Forelimb muscle (tissue), 1 donor: ENCODE results near the gene CHST15. TPM values are rescaled to one million over a fixed set of nuclear protein-coding genes. Genes with fewer than 3 reads are reported as not detected.
"Not testable (repeated sequence)": the region's sequence is repeated elsewhere in the genome, so short reads cannot be mapped to it uniquely, and the experiment has no call there.

Experiments
- DNase-seq: peaks from one replicate; pipeline ENCODE4 v3.0.0-alpha.2; 2013; ENCODE audit warnings: low read depth
- polyA plus RNA-seq: library from polyadenylated mRNA; unstranded; fragments of 120-200 nt; gene quantifications from one replicate; pipeline ENCODE4 v1.2.1, GENCODE V29; 2013; ENCODE audit not compliant: insufficient read length

Gene CHST15
- polyA plus RNA-seq, 1 donor: 13.9 TPM

GRCh38 chr10:124099604-124100003 lies 6.2 kb upstream of the CHST15 start:
- DNase-seq: no peak

DNA sequence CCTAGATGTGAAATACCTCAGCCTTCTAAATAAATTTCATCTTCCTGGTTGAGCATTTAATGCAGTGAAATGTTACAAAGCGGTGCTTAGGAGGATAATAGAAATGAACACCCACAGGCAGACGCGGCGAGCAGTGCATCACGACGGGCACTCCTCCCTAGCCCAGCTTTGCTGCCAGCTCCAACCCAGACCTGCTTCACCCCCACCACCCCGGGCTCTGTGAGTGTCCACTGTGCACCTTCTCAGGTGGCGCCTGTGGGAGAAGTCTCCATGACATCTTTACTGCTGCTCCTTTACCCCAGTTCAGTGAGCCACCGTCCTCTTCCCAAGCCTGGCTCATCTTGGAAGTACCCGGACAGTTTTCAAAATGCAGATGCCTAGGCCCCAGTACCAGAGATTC lies 5.2 kb upstream of the CHST15 start:
- no peak for DNase-seq

GRCh38 chr10:124097883-124098282 lies 4.5 kb upstream of the CHST15 start:
- no peak for DNase-seq

DNA sequence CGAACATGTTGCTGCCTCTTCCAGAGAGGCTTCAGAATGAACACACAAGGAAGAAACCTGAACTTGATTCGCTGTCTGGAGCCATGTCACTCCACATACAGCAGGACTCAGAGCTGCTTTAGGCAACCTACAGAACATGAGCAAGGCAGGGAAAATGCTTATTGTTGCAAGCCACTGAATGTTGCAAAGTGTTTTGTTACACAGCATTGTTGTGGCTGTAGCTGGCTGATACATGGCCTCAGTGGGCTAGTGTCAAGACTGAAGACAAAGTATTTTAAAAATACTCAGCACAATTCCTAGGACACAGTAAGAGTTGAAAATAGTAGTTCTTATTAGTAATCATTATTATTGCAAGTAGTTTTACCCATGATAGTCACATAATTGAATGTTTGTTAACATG lies 3.1 kb upstream of the CHST15 start:
- no peak for DNase-seq

DNA sequence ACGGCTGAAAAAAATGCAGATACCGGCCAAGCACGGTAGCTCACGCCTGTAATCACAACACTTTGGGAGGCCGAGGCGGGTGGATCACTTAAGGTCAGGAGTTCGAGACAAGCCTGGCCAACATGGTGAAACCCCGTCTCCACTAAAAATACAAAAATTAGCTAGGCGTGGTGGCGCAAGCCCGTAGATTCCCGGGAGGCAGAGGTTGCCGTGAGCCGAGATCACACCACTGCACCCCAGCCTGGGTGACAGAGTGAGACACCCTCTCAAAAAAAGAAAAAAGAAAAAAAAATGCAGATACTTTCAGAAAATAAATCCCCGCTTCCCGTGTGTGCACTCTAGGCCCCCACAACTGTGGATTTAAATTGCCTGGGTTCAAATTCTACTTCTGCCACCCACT lies 2.4 kb upstream of the CHST15 start:
- not testable (repeated sequence) for DNase-seq

GRCh38 chr10:124095096-124095495 lies 1.7 kb upstream of the CHST15 start:
- no peak for DNase-seq

GRCh38 chr10:124094419-124094785 lies 1.0 kb upstream of the CHST15 start:
- DNase-seq: no peak

DNA sequence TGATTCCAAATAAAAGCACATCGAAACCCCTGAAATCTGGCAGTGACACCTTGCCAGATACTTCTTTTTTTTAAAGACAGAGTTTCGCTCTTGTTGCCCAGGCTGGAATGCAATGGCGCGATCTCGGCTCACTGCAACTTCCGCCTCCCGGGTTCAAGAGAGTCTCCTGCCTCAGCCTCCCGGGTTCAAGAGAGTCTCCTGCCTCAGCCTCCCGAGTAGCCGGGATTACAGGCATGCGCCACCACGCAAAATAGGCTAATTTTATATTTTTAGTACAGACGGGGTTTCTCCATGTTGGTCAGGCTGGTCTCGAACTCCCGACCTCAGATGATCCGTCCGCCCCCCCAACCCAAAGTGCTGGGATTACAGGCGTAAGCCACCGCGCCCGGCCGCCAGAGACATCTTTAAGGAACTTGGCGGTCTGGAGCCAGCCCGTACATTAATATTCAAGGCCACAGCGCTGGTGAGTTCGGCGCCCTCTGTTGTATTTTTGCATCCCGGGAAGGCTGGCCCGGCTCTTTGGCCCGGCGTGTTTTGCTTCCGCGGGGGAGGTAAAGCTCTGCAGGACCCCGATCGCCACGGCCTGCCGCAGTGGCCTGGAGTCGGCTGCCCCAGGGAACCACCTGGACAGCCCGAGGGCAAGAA lies 498 bp upstream of the CHST15 start:
- DNase-seq: not testable (repeated sequence)

DNA sequence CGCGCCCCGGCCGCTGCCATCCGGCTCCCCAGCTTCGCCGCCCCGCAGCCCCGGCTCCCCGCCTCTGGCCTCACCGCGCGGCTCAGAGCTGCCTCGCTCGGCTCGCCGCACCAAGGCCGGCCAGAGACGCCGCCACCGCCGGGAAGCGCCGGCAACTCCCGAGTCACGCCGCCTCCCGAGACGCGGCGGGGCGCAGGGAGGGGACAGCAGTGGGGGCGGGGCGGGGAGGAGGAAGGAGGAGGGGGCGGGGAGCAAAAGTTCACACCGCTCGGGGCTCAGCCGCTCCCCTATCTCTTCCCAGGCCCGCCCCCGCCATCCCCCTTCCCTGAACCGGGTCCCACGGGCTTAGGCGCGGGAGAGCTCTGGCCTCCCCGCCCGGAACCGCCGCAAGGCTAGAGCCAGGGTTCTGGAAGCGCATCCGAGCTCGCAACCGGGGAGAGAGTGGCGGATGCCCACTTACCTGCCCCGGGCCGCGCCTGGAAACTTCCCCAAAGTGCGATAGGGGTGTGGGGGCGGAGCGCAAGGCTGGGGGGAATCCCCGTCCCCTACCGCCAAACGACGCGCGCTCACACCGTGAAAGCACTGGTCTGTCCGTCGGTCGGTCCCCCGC lies 1.0 kb downstream of the CHST15 start:
- DNase-seq: no peak

DNA sequence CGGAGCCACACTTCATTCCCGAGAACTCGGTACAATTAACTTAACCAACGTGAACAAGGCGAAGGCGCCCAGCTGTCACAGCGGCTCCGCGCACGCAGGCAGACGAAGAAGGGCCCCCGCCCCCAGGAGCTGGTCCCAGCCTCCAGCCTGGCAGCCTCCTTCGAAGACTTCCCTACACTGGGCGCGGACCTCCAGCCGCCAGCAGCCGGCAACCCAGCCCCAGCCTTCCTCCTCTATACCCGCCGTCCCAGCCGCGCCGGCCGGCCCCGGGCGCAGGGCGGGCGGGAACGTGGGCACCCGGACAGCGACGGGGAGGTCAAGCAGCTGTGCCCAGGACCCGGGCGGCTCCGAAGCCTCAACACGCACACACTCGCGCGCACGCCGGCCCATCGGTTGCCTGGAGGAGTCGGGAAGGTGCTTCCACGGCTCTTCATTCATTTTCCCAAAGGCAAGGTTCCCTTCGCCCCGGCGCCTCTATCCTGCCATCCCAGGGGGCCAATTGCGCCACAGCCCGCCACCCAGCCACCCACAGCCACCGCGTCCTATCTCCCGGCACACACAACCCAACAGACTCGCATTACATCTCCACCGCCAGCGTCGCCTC lies 1.6 kb downstream of the CHST15 start:
- no peak for DNase-seq

DNA sequence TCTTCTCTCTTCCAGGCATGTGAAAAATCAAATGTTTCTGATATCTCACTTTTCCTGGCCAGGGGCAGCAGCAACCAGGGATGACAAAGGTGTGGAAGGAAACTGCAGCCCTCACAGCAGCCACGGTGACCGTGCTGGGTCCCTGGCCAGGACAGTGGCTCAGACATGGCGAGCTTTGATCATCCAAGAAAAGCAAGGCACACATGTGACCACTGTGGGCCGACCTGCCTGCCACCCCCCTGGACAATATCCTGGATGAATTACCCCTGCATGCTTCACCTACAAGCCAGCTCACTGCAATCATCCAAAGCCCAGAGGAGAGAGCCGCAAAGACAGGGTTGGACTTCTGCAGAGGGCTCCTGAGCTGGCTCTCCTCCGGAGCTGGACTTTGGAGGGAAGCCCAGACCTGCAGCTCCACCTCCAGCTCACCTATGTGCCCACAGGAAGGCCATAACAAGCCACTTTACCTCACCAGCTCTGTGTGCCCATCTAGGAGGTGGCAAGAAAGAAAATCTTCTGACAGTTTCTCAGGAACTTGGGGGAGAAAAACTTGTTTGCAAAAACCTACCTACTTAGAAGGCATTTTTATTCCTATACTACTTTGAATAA lies 2.7 kb downstream of the CHST15 start:
- no peak for DNase-seq

DNA sequence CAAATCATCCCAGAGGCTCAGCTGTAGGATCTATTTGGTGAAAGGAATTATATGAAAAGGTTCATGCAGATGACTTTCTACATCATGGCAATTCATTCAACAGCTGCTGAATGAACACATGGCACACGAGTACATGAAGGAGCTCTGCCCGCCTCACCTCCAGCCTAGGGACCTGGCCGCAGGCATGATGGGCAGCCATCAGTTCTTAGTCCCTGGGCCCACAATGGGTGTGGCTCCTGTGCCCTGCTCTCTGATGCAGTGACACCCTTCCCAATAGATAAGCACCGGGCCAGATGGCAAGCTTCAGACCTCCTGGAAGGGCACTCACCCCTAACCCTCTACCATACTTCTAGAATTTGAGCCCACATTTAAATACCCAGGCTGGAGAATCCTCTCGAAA lies 3.5 kb downstream of the CHST15 start:
- DNase-seq: no peak

GRCh38 chr10:124088915-124089314 lies 4.5 kb downstream of the CHST15 start:
- no peak for DNase-seq

DNA sequence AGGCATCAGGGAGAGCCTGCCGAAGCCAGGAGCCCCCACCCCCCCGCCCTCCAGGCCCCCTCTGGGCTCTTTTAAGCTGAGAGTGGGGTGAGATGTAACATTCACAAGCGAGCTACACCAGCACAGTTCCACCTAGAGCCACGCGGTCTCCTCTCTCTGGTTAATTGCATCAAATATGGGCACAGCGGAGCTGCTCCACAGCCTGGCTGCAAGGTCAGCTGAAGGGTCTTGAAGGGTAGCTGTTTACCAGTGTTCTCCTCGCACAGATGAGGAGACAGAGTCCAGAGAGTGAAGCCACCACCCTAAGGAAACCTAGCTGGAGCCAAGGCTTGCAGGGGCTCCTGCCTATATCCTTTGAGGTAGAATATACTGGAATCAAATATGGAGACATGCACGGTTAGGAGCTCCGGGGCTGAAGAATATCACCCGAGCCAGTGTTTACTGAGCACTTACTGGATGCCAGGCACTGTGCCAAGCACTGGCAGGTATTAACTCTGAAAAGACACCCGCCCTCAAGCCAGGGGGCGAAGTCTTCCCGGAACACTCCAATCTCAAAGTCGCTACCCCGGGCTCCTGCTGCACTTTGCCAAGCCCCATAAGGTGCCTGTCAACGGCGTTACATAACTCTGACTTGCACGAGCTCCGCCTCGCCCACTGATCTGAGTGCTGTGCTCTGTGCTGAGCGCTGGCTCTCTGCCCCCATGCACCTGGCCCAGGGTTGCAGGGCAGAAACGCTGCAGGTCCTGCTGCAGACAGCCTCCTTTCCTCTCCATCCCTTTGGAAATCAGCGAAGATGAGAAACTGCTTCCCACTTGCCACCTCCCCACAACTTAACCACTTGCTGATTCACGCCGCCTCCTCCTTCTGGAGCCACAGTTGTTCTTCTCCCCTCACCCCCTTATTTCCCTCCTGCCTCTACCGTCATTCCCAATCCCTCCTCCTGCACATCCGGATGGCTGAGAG lies 5.4 kb downstream of the CHST15 start:
- DNase-seq: no peak

DNA sequence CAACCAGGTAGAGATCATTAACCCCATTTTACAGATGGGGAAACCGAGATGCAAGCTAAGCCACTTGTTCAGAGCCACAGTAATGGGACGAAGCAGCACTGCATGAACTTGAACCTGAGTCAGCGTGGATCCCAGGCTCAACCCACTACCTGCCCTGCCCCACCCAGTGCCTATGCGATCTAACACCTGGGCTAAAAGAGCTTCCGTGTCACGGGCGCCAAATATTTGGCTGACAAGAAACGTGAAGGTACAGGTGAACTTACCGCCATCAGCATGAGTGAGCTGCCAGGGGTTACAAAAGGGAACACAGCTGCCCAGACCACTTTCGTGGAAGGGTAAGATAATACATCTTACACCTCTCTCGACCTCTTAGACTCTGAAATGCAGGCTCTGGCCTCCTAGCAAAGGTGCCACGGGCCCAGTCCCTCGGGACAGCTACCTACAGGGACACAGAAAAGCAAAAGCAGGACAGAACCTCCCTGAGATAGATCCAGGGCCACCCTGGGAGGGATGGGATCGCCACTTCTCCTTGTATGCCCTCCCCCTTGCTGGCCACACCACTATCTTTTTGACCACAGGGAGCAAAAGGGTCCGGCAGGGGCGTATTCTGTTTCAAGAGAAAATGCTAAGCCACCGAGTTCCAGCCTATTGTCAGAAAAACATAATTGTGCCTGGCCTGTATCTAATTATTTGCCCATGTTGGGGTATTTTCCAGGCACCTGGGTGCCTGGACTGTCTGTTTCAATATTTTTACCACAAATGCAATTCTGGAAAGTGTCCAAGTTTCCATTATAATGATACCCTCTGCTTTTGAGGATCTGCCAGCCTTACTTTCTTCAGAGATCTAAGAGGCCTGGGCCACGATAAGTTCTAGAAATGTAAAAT lies 6.4 kb downstream of the CHST15 start:
- no peak for DNase-seq

- DNase-seq: no peak
Observed at GRCh38 chr10:124086097-124086710, 7.2 kb downstream of the CHST15 start.

DNA sequence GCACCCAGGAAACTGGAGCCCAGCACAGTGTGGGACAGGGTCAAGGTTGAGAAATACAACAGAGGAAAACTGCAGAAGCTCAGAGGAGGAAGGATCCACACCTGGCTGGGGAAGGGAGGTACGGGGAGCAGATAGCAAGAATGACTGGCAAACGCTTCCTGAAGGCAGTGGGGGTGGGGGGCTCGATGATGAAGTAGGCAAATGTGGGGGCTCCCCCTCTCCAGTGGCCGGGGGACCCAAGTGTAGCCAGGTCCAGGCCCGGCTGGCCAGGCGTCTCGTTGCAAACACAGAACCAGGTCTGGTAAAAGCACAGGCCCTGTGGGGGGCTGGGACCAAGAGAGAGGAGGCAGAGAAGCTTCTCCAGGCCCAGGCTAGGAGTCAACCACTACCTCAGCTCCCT lies 7.7 kb downstream of the CHST15 start:
- DNase-seq: no peak

DNA sequence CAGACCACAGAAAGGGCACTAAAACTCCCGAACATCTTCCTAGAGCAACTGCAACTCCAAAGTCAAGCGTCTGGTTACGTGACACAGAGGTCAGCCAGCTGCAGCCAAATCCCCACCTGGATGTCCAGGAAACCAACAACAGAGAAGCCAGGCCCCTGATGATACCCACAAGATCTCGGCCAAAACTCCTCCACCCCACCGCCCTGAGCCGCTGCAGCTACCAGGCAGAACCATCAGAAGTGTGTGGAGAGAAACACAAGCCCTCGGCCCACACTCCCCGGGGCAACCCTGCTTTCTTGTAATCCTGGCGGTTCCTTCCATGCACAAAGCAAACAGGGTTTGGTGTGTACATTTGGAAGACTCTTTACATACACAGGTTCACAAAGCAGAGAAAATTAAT lies 8.7 kb downstream of the CHST15 start:
- DNase-seq: no peak

- DNase-seq: no peak
Observed at GRCh38 chr10:124083740-124084397, 9.5 kb downstream of the CHST15 start.
